Activated B cell treated with CpG ODN at 0.5 μM for 24 hours (primary cell): ENCODE results near the gene RAET1E. TPM values are rescaled to one million over a fixed set of nuclear protein-coding genes. Genes with fewer than 3 reads are reported as not detected.

Source experiments
- ATAC-seq: fragments of 200-7000 bp; cut with Tn5 transposase; one replicate; pipeline ENCODE4 v1.10.0; 2021; ENCODE audit warnings: low read depth, mild to moderate bottlenecking, moderate library complexity
- CTCF ChIA-PET: fragments of 350-600 bp; sonication (Branson Sonifier 250); formaldehyde crosslinking; loops from one replicate; lab custom pipeline; 2021; ENCODE audit warnings: antibody characterized with exemption; lab: Charles Lee
- POLR2A ChIA-PET: fragments of 350-600 bp; sonication (Branson Sonifier 250); formaldehyde crosslinking; loops from one replicate; lab custom pipeline; 2021; ENCODE audit warnings: antibody characterized with exemption; lab: Charles Lee
- DNase-seq: peaks from one replicate; pipeline ENCODE4 v3.0.0; 2022
- H3K27ac Mint-ChIP-seq: one replicate; pipeline ENCODE4 v1.8.0; 2020; ENCODE audit warnings: mixed read lengths
- H3K27me3 Mint-ChIP-seq: one replicate; pipeline ENCODE4 v1.8.0; 2021; ENCODE audit warnings: mixed read lengths
- H3K36me3 Mint-ChIP-seq: one replicate; pipeline ENCODE4 v1.8.0; 2021; ENCODE audit warnings: low read depth, mixed read lengths
- H3K4me1 Mint-ChIP-seq: one replicate; pipeline ENCODE4 v1.8.0; 2021; ENCODE audit warnings: mixed read lengths
- H3K4me3 Mint-ChIP-seq: one replicate; pipeline ENCODE4 v1.8.0; 2020; ENCODE audit warnings: mild to moderate bottlenecking, mixed read lengths
- H3K9me3 Mint-ChIP-seq: one replicate; pipeline ENCODE4 v1.8.0; 2020; ENCODE audit warnings: mixed read lengths
- intact Hi-C: fragments of 100-400 bp; cut with micrococcal nuclease; formaldehyde crosslinking; loops from one replicate; pipeline ENCODE4 v1.15.1; 2024
- total RNA-seq: library from RNA; stranded (reverse); gene quantifications from 2 replicates; pipeline ENCODE4 v1.2.3, GENCODE V29; 2022
- TF ChIP-seq, protein P1 (sequence below): fragments of 200-600 bp; IDR thresholded peaks from one replicate; pipeline ENCODE4 v1.8.0; 2022; ENCODE audit warnings: antibody characterized with exemption, mild to moderate bottlenecking

RAET1E gene
- total RNA-seq, 1 donor from 2014 or later, result not detected

DNA sequence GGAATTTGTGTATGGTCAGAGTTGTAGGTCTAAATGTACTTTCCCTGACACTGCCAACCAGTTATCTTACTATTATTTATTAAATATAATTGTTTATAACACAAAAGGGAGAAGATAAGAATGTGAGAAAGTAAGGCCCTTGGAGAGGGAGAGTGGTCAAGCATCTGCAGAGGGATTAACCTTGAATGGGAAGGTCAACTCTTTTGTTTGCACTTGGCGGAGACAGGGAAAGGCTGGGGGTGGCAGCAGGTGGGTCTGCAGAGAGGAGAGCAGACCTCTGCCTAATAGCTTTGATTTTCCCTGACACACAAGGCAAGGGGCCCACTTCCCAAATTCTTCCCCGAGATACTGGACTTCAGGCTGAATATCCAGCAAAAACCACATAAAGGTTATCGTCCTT lies 38.0 kb downstream of the RAET1E start:
- H3K9me3 Mint-ChIP-seq, result no peaks in the 10 kb centered on the region
- H3K4me3 Mint-ChIP-seq, result no peak overlapping the region
- intact Hi-C loops, result loop anchor here (5.0 to 10.0 kb wide), 2 partner anchors 82 to 145 kb away; partner anchors contain the start of gene ULBP2
- no peaks in the 10 kb centered on the region for H3K36me3 Mint-ChIP-seq
- CTCF ChIA-PET, result no interaction called here
- H3K27me3 Mint-ChIP-seq, result peaks cover 26% of the 10 kb centered on the region
- ATAC-seq (no peak), DNase-seq (no peak)
- H3K4me1 Mint-ChIP-seq, result peaks cover 11% of the 10 kb centered on the region
- no peak overlapping the region for H3K27ac Mint-ChIP-seq
- TF ChIP-seq, protein P1, sequence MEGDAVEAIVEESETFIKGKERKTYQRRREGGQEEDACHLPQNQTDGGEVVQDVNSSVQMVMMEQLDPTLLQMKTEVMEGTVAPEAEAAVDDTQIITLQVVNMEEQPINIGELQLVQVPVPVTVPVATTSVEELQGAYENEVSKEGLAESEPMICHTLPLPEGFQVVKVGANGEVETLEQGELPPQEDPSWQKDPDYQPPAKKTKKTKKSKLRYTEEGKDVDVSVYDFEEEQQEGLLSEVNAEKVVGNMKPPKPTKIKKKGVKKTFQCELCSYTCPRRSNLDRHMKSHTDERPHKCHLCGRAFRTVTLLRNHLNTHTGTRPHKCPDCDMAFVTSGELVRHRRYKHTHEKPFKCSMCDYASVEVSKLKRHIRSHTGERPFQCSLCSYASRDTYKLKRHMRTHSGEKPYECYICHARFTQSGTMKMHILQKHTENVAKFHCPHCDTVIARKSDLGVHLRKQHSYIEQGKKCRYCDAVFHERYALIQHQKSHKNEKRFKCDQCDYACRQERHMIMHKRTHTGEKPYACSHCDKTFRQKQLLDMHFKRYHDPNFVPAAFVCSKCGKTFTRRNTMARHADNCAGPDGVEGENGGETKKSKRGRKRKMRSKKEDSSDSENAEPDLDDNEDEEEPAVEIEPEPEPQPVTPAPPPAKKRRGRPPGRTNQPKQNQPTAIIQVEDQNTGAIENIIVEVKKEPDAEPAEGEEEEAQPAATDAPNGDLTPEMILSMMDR, result no peak
- POLR2A ChIA-PET, result interaction anchor here (0.6 kb wide), 1 partner anchor 141 kb away, joined by 4 read pairs; no protein-coding TSS in a partner anchor

DNA sequence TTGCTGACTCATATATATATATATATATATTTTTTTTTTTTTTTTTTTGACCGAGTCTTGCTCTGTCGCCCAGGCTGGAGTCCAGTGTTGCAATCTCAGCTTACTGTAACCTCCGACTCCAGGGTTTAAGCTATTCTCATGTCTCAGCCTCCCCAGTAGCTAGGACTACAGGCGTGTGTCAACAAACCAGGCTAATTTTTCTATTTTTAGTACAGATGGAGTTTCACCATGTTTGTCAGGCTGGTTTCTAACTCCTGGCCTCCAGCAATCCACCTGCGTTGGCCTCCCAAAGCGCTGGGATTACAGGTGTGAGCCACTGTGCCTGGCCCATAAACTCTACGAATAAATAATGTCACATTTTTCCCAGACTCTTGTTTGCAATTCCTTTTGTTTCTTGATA lies 38.5 kb downstream of the RAET1E start:
- CTCF ChIA-PET, result no interaction called here
- Mint-ChIP-seq H3K27ac (no peak overlapping the region), H3K9me3 (no peaks in the 10 kb centered on the region), H3K36me3 (no peaks in the 10 kb centered on the region), H3K27me3 (peaks cover 26% of the 10 kb centered on the region), H3K4me3 (no peak overlapping the region), H3K4me1 (peaks cover 9% of the 10 kb centered on the region)
- DNase-seq, result no peak
- TF ChIP-seq, protein P1, result no peak
- ATAC-seq, result no peak
- POLR2A ChIA-PET, result interaction anchor here (0.6 kb wide), 1 partner anchor 141 kb away, joined by 4 read pairs; no protein-coding TSS in a partner anchor
- intact Hi-C loops, result no loop called here

DNA sequence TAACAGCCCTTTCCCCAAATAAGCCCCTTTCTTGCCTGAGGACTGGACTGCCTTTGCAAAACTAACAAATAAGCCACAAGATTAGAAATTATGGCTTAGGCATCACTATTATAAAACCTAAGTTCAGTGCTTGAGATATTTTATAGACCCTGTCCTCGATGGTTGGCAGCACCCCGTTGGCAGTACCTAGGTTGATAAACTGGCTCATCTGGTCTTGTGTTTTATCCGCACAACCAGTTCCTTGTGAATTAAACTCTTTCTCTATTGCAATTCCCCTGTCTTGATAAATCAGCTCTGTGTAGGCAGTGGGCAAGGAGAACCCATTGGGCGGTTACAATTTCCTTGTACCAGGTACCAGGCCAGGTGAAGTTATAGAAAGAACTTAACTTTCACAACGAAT lies 40.4 kb downstream of the RAET1E start:
- H3K27me3 Mint-ChIP-seq, result peaks cover 22% of the 10 kb centered on the region
- no peaks in the 10 kb centered on the region for H3K36me3 Mint-ChIP-seq
- no peak overlapping the region for H3K27ac Mint-ChIP-seq
- intact Hi-C loops, result no loop called here
- no peak overlapping the region for H3K4me3 Mint-ChIP-seq
- peaks cover 9% of the 10 kb centered on the region for H3K4me1 Mint-ChIP-seq
- DNase-seq (no peak), ATAC-seq (no peak)
- no peaks in the 10 kb centered on the region for H3K9me3 Mint-ChIP-seq
- TF ChIP-seq, protein P1, result no peak
- POLR2A ChIA-PET, result no interaction called here
- CTCF ChIA-PET, result no interaction called here

DNA sequence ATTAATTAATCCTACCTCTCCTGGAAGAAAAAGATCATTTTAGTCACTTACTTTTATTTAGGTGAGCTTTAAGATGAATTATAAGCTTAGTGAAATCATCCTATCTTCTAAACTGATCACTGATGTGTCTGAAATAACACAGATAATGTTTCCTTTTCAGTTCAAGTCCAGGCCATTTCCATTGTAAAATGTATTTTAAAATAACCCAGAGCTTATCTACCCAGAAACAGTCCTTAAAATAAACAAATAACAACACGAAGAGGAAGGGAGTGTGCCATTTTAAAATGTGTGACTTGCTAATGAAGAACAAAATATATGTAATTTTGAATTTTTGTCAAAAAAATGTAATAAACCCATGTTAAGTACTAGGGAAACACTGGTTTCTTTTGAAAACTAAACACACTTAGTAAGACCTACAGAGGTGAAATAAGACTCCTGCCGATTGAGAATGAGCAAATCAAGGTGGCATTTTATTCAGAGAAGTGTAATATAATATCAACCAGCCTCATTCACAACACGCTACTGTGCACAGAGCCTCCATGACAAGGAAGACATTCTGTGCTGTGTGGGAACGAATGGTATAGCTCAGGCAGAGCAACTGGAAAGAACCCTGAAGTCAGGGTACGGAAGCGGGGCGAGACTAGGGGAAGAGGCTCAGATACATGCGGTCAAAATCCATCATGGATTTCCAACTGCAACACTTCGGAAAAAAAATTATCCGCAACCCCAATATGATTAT lies 41.5 kb downstream of the RAET1E start:
- CTCF ChIA-PET, result interaction anchor here (0.5 kb wide), 1 partner anchor 215 kb away, joined by 4 read pairs; no protein-coding TSS in a partner anchor
- Mint-ChIP-seq H3K36me3 (no peaks in the 10 kb centered on the region), H3K27ac (no peak overlapping the region), H3K27me3 (peaks cover 14% of the 10 kb centered on the region), H3K4me1 (peaks cover 20% of the 10 kb centered on the region), H3K9me3 (peaks cover 6% of the 10 kb centered on the region), H3K4me3 (no peak overlapping the region)
- POLR2A ChIA-PET, result no interaction called here
- intact Hi-C loops, result no loop called here
- TF ChIP-seq, protein P1, result no peak
- no peak for ATAC-seq
- no peak for DNase-seq

DNA sequence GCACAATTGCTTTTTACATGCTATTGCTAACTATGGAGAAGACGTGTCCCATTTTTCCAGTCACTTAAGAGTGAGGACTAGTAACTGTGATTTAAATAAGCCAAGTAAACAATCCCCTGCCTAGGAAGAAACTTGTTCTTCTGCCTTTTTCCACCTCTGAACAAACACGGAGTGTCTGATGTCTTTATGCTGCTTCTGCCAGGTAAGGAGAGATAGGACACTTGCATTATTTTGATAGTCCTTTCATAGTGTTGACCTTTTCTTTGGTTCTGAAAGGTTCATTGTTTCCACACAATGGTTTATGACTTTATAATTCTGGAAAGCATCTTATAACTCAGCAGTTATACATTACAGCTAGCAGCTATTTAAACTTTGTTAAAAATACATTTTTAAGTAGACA lies 42.2 kb downstream of the RAET1E start:
- Mint-ChIP-seq H3K27ac (no peak overlapping the region), H3K27me3 (peaks cover 7% of the 10 kb centered on the region), H3K36me3 (no peaks in the 10 kb centered on the region), H3K4me3 (no peak overlapping the region), H3K4me1 (peaks cover 25% of the 10 kb centered on the region), H3K9me3 (peaks cover 7% of the 10 kb centered on the region)
- intact Hi-C loops, result no loop called here
- POLR2A ChIA-PET, result no interaction called here
- DNase-seq, result no peak
- CTCF ChIA-PET, result no interaction called here
- ATAC-seq, result no peak
- TF ChIP-seq, protein P1, result no peak
